Endothelial cell (in vitro differentiated cells): ENCODE results near the gene UCK2. TPM values are rescaled to one million over a fixed set of nuclear protein-coding genes. Genes with fewer than 3 reads are reported as not detected.

Source experiments
- DNase-seq: peaks from one replicate; pipeline ENCODE4 v3.0.0; 2021; ENCODE audit warnings: low spot score
- H3K27ac Mint-ChIP-seq: one replicate; pipeline ENCODE4 v1.8.0; 2021; ENCODE audit warnings: mixed read lengths, inconsistent platforms; ENCODE audit not compliant: unreplicated experiment
- H3K27me3 Mint-ChIP-seq: one replicate; pipeline ENCODE4 v1.8.0; 2021; ENCODE audit warnings: mild to moderate bottlenecking, moderate library complexity, mixed read lengths, inconsistent platforms; ENCODE audit not compliant: unreplicated experiment
- H3K36me3 Mint-ChIP-seq: one replicate; pipeline ENCODE4 v1.8.0; 2021; ENCODE audit warnings: mild to moderate bottlenecking, low read depth, mixed read lengths, inconsistent platforms; ENCODE audit not compliant: unreplicated experiment
- H3K4me1 Mint-ChIP-seq: one replicate; pipeline ENCODE4 v1.8.0; 2021; ENCODE audit warnings: mild to moderate bottlenecking, mixed read lengths, inconsistent platforms; ENCODE audit not compliant: unreplicated experiment
- H3K4me3 Mint-ChIP-seq: one replicate; pipeline ENCODE4 v1.8.0; 2021; ENCODE audit warnings: mild to moderate bottlenecking, mixed read lengths, inconsistent platforms; ENCODE audit not compliant: unreplicated experiment
- H3K9me3 Mint-ChIP-seq: one replicate; pipeline ENCODE4 v1.8.0; 2021; ENCODE audit warnings: mixed read lengths, inconsistent platforms; ENCODE audit not compliant: unreplicated experiment
- CTCF ChIP-seq: fragments of 200-600 bp; sonication (generic); IDR thresholded peaks from one replicate; pipeline ENCODE4 v1.5.0; 2021; ENCODE audit warnings: antibody characterized with exemption; ENCODE audit not compliant: unreplicated experiment
- total RNA-seq: library from RNA; stranded (reverse); fragmentation: NEBNext Ultra II Directional; extraction: Animal tissue kit (Norgen Biotek cat#: 25700); gene quantifications from one replicate; pipeline ENCODE4 v1.2.1, GENCODE V29; 2021; ENCODE audit not compliant: unreplicated experiment

UCK2 gene
- total RNA-seq, 1 donor from 2014 or later: 52.9 TPM

- no peak for TF ChIP-seq CTCF
- Mint-ChIP-seq H3K4me3 (no peak overlapping the region), H3K36me3 (peaks cover 19% of the 10 kb centered on the region), H3K9me3 (no peaks in the 10 kb centered on the region), H3K27ac (no peak overlapping the region), H3K4me1 (peaks cover 39% of the 10 kb centered on the region), H3K27me3 (peaks cover 3% of the 10 kb centered on the region)
- no peak for DNase-seq
Observed at GRCh38 chr1:165886193-165886592, 58.8 kb downstream of the UCK2 start.

- H3K9me3 Mint-ChIP-seq: no peaks in the 10 kb centered on the region
- peaks cover 3% of the 10 kb centered on the region for H3K27me3 Mint-ChIP-seq
- H3K36me3 Mint-ChIP-seq: peaks cover 27% of the 10 kb centered on the region
- DNase-seq: no peak
- H3K27ac Mint-ChIP-seq: peak overlapping the region; percentile 27
- no peak for TF ChIP-seq CTCF
- H3K4me1 Mint-ChIP-seq: peaks cover 33% of the 10 kb centered on the region
- no peak overlapping the region for H3K4me3 Mint-ChIP-seq
Observed at GRCh38 chr1:165886983-165887382, 59.6 kb downstream of the UCK2 start.

- Mint-ChIP-seq H3K27me3 (peaks cover 3% of the 10 kb centered on the region), H3K4me1 (peaks cover 26% of the 10 kb centered on the region), H3K36me3 (peaks cover 34% of the 10 kb centered on the region), H3K4me3 (no peak overlapping the region), H3K27ac (no peak overlapping the region), H3K9me3 (no peaks in the 10 kb centered on the region)
- TF ChIP-seq CTCF: no peak
- no peak for DNase-seq
Observed at GRCh38 chr1:165887877-165888551, 60.6 kb downstream of the UCK2 start.

- TF ChIP-seq CTCF: no peak
- H3K36me3 Mint-ChIP-seq: peaks cover 34% of the 10 kb centered on the region
- peaks cover 22% of the 10 kb centered on the region for H3K4me1 Mint-ChIP-seq
- DNase-seq: no peak
- no peak overlapping the region for H3K27ac Mint-ChIP-seq
- H3K27me3 Mint-ChIP-seq: peaks cover 3% of the 10 kb centered on the region
- H3K4me3 Mint-ChIP-seq: no peak overlapping the region
- no peaks in the 10 kb centered on the region for H3K9me3 Mint-ChIP-seq
Observed at GRCh38 chr1:165888552-165888920, 61.1 kb downstream of the UCK2 start.

- peaks cover 16% of the 10 kb centered on the region for H3K4me1 Mint-ChIP-seq
- H3K27me3 Mint-ChIP-seq: peaks cover 4% of the 10 kb centered on the region
- H3K9me3 Mint-ChIP-seq: no peaks in the 10 kb centered on the region
- H3K36me3 Mint-ChIP-seq: peaks cover 36% of the 10 kb centered on the region
- DNase-seq: no peak
- TF ChIP-seq CTCF: no peak
- H3K4me3 Mint-ChIP-seq: no peak overlapping the region
- no peak overlapping the region for H3K27ac Mint-ChIP-seq
Observed at GRCh38 chr1:165890684-165891083, 63.3 kb downstream of the UCK2 start.
